Measurements from ENCODE around the gene ATP6V1B1. TPM values are rescaled to one million over a fixed set of nuclear protein-coding genes. Genes with fewer than 3 reads are reported as not detected.

ATP6V1B1 gene
- total RNA-seq, 3 donors from 2014 or later (not counting 1 experiment from before 2014, with no cell fraction given) = not detected

GRCh38 chr2:70907130-70908057, 28.3 kb upstream of the ATP6V1B1 start:
- Mint-ChIP-seq H3K9me3 (no peaks in the 10 kb centered on the region), H3K27ac (no peak overlapping the region), H3K27me3 (ENCODE audit: low read depth in 2 of 2) (peaks cover 67 to 82% of the 10 kb centered on the region in 2 donors), H3K36me3 (no peaks in the 10 kb centered on the region), H3K4me3 (peak overlapping the region; percentile 55), H3K4me1 (peaks cover 13 to 15% of the 10 kb centered on the region in 2 donors)
- TF ChIP-seq CTCF (IDR thresholded peaks at IDR 0.05) = no peak
- Histone ChIP-seq H3K36me3 (ENCODE audit: control insufficient read depth, insufficient read depth, low read length) (no peaks in the 10 kb centered on the region), H3K27ac (ENCODE audit: low read length) (no peak overlapping the region), H3K4me3 (ENCODE audit: low read length) (no peak overlapping the region), H3K4me1 (ENCODE audit: control insufficient read depth, insufficient read depth, low read length) (peaks cover 6% of the 10 kb centered on the region), H3K9me3 (ENCODE audit: control insufficient read depth, insufficient read depth, low read length) (no peaks in the 10 kb centered on the region), H3K27me3 (ENCODE audit: control insufficient read depth, insufficient read depth, low read length) (peaks cover 74% of the 10 kb centered on the region)
- peak in 1 of 3 donors; percentile 32 for ATAC-seq
- 8% methylated on average over 39 of the region's 40 CpGs for WGBS (ENCODE audit: insufficient coverage)
- DNase-seq = no peak
- intact Hi-C loops (cut with micrococcal nuclease) = no loop called here

GRCh38 chr2:70916291-70916690, 19.4 kb upstream of the ATP6V1B1 start:
- no peaks in the 10 kb centered on the region for H3K36me3 ChIP-seq (ENCODE audit: control insufficient read depth, insufficient read depth, low read length)
- intact Hi-C loops (cut with micrococcal nuclease) = no loop called here
- H3K27me3 Mint-ChIP-seq (ENCODE audit: low read depth in 2 of 2) = peaks cover 37 to 43% of the 10 kb centered on the region in 2 donors
- H3K4me3 ChIP-seq (ENCODE audit: low read length) = no peak overlapping the region
- no peak for ATAC-seq
- no peaks in the 10 kb centered on the region for H3K4me1 Mint-ChIP-seq
- H3K27me3 ChIP-seq (ENCODE audit: control insufficient read depth, insufficient read depth, low read length) = peaks cover 8% of the 10 kb centered on the region
- no peaks in the 10 kb centered on the region for H3K36me3 Mint-ChIP-seq
- no peak for TF ChIP-seq CTCF (IDR thresholded peaks at IDR 0.05)
- H3K9me3 ChIP-seq (ENCODE audit: control insufficient read depth, insufficient read depth, low read length) = no peaks in the 10 kb centered on the region
- no peak overlapping the region for H3K27ac ChIP-seq (ENCODE audit: low read length)
- no peak for DNase-seq
- no peak overlapping the region for H3K4me3 Mint-ChIP-seq
- no peak overlapping the region for H3K27ac Mint-ChIP-seq
- H3K4me1 ChIP-seq (ENCODE audit: control insufficient read depth, insufficient read depth, low read length) = no peaks in the 10 kb centered on the region
- no peaks in the 10 kb centered on the region for H3K9me3 Mint-ChIP-seq

GRCh38 chr2:70918016-70918415, 17.7 kb upstream of the ATP6V1B1 start:
- ATAC-seq (no peak), DNase-seq (peak in 1 of 2 donors; percentile 7)

More at GRCh38 chr2:70918016-70918415, 17.7 kb upstream of the ATP6V1B1 start:
- no peak overlapping the region for H3K4me3 Mint-ChIP-seq
- Histone ChIP-seq H3K4me1 (ENCODE audit: control insufficient read depth, insufficient read depth, low read length) (no peaks in the 10 kb centered on the region), H3K27me3 (ENCODE audit: control insufficient read depth, insufficient read depth, low read length) (no peaks in the 10 kb centered on the region), H3K27ac (ENCODE audit: low read length) (no peak overlapping the region), H3K36me3 (ENCODE audit: control insufficient read depth, insufficient read depth, low read length) (no peaks in the 10 kb centered on the region), H3K9me3 (ENCODE audit: control insufficient read depth, insufficient read depth, low read length) (no peaks in the 10 kb centered on the region), H3K4me3 (ENCODE audit: low read length) (no peak overlapping the region)
- no peaks in the 10 kb centered on the region for H3K9me3 Mint-ChIP-seq
- H3K4me1 Mint-ChIP-seq = no peaks in the 10 kb centered on the region
- intact Hi-C loops (cut with micrococcal nuclease) = no loop called here
- H3K27me3 Mint-ChIP-seq (ENCODE audit: low read depth in 2 of 2) = peaks cover 26 to 28% of the 10 kb centered on the region in 2 donors
- no peaks in the 10 kb centered on the region for H3K36me3 Mint-ChIP-seq
- WGBS (ENCODE audit: insufficient coverage) = 67% methylated on average over 2 of the region's 2 CpGs
- no peak for TF ChIP-seq CTCF (IDR thresholded peaks at IDR 0.05)
- no peak overlapping the region for H3K27ac Mint-ChIP-seq

Measured in natural killer cell (primary cell).